HG02973 (cell line): ENCODE results near the gene LOXHD1.

Experiments
- ATAC-seq: cut with Tn5 transposase; IDR thresholded peaks from one replicate; pipeline ENCODE4 v1.9.1; 2021; ENCODE audit warnings: moderate library complexity; ENCODE audit not compliant: unreplicated experiment

LOXHD1 gene

DNA sequence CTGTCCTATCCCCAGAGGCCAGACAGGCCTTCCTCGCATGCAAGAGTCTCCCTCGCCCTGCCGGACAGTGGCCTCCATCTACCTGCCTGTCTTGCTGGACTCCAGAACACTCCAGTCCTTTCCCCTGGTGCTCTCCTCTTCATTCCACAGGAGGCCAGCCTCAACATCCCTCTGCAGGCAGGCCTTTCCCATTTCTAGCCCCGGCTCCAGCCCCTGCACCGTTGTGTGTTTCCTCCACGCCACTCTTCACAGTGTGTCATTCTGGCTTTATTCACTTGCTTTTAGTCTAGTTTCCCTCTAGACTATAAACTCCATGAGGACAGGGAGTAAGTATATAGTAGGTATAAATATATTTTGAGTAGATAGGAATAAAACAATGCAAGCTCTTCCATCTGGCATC, 81.2 kb downstream of the LOXHD1 start:
- no peak for ATAC-seq

DNA sequence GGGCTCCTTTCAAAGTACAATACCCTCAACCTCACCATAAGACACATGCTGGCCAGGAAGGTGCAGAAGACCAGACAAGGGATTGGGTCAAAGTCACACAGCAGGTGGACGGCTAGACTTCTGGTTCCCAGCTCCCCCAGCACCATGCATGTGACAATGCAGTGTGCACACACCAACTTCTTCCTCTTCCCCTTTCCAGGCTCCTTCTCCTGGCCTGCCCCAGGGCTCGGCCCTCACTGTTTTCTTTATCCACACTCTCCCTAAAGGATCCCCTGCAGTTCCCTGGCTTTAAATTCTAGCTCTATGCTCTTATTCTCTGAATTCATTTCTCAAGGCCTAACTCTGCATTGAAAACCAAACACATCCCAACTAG, 82.3 kb downstream of the LOXHD1 start:
- no peak for ATAC-seq

DNA sequence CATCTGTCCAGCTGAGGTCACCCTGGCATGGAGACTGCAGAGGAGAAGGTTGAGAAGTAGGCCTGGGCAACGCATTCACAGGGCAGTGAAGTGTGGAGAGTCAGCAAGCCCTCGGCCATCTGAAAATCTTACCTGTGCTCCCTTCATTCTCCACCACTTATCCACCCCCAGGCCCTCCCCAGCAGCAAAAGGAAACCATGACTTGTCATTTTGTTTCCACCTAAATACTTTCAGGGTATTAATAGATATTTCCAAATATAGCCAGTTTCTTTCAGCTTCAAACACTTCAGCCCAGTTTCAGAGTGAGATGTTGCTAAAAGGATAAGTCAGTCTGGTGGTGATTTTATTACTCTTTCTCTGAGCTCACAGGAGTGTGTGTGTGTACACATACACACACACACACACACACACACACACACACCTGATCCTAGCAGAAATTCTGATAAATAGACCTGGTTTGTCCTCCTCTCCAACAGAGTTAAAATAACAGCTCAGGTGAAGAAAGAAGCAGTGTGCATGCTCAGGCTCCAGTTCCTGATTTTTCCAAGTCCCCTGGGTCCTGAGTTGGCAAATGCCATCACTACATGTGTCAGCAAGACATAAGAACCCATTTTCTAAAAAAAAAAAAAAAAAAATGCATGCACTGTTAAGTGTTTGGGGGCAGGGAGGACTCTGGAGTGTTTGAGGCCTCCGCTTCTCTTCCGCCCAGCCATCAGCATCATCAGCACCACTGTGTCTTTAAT, 82.8 kb downstream of the LOXHD1 start:
- no peak for ATAC-seq

DNA sequence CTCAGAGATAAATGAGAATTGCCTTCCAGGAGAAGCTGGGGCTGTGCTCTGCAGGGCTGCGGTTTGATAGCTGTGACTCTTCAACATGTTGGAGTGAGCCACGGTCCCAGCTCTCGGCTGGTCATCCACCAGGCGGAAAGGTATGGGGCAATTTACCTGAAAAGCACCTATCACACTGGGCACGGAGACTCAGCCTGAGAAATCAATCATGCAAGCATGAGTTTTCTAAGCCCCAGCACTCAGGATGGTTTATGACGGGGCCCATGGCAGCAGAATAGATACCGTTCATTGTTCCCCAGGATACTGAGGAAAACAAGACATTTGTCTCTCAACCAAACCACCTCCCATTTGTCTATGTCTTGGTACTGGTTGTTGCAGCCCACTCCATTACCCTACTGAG, 83.9 kb downstream of the LOXHD1 start:
- no peak for ATAC-seq

DNA sequence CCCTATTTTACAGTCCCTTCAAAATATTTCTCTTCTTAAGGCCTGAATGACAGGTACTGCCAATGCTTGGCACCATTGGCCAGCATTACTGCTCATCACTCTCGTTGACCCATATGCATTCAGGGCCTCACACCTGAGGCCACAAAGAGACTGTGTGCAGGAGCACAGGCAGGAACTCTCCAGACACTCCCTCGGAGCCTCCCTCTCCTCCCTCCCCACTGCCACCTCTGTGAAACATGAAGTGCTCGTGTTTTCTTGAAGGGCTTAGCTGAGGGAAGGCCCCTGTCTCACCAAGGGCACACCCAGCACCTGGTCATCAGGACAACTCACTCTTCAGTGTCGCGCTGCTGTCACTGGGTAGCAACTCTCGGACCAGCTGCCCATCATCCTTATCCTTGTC, 85.3 kb downstream of the LOXHD1 start:
- ATAC-seq: no peak

DNA sequence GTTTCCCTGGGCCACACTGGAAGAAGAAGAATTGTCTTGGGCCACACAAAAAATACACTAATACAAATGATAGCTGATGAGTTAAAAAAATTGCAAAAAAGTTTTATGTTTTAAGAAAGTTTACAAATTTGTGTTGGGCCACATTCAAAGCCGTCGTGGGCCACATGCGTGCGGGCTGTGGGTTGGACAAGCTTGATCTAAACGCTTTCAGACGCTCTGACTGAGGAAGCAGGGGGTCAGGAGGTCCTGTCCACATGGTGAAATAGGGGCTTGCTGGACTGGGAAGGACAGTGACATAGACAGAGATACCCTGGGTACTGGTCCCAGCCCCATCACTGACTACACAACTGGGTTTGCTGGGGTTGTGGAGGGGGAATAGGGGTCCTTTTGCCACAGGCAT, 86.4 kb downstream of the LOXHD1 start:
- no peak for ATAC-seq

DNA sequence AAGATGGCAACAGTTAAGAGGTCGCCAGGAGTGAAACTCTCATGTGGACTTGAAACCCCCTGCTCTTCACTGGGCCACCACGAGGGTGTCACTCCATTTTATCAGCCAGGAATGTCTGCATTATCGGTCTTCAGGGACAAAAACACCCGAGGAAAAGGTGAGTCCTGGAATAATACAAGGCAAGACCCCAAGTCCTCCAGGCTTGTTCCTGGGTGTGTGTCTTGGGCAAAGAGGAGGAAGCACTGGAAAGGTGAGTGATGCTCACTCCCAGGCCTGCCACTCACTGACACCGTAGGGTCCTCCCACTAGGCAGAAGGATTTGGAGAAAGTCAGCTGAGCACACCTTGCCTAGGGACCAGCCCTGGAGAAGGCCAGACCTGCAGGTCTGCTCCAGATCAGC, 86.9 kb downstream of the LOXHD1 start:
- no peak for ATAC-seq

DNA sequence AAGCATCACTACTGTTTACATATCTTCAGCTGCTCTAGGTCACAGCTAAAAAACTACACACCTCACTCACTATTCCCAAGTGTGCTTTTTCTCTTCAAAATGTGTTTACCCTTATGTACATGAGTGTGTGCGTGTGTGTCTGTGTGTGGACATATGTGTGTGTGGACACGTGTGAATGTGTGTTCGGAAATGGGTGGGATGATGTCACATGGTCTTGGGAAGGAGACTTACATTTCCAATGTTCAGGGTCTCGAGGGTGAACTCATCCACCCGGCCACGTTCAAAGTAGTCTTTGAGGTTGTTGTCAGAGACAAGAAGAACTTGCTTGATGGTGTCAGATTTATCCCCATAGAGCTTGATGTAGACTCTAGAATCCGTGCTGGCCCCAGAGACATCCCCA, 87.8 kb downstream of the LOXHD1 start:
- ATAC-seq: no peak

DNA sequence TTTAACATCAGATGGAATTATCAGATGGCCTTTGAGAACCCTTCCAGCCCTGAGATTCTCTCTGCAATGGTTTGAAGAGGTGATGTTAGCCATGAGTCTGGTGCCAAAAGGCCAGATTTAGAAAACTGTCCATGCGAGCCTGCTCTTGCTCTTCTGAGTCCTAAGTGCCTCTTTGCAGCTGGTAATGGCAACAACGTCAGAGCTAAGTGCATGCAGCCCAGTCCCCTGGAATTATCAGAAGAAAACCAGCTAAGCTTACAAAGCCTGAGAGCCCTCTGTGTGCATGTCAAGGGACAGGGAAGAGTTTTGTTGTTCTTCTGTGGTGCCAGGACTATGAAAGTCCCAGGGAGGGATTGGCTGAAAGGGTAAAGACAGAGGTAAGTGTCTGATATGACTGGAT, 89.8 kb downstream of the LOXHD1 start:
- no peak for ATAC-seq

DNA sequence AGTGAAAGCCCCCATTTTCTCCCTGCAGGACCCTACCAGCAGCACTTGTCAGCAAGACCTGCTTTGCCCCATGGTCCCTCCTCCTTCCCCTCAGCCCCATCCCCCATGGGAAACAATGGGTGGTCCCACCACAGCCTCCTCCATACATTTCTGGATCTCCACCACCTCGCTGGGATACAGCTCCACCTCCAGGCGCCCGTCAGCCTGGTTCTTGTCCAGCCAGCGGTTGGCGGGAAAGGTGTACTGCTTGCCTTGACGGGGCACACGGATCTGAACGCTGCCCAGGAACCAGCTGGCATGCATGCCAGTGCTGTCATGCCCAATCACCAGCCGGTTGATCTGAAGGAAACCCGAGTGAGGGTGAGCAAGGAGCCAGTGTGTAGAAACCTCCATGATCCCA, 90.9 kb downstream of the LOXHD1 start:
- no peak for ATAC-seq

DNA sequence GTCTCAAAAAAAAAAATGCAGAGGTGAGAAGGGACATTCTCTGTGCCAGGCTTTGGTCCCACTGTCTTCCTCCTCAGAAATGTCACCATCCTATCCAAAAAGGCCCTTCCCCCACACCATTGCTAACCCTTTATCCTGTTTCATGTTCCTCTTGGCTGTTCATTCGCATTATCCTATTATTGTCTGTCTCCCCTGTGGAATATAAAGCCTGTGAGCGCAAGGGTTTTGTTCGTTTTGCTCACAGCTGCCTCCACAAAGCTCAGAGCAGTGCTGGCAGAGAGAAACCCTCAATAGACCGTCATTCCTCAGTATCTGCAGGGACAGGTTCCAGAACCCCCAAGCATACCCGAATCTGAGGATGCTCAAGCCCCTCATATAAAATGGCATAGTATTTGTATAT, 91.8 kb downstream of the LOXHD1 start:
- no peak for ATAC-seq

DNA sequence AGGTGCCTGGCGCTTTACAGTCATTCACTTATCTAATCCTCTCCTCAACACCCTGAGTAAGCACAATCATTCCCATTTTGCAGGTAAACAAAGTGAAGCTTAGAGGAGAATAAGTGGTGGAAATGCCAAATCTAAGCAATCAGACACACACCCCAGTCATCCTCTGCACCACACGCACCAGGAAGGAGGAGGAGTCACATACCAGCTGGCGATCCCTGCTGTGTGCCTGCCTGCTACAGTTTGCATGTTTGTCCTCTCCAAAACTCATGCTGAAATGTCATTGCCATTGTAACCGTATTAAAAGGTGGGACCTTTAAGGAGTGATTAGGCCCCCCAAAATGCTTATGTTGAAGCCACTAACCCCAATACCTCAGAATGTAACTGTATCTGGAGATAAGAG, 93.7 kb downstream of the LOXHD1 start:
- no peak for ATAC-seq

DNA sequence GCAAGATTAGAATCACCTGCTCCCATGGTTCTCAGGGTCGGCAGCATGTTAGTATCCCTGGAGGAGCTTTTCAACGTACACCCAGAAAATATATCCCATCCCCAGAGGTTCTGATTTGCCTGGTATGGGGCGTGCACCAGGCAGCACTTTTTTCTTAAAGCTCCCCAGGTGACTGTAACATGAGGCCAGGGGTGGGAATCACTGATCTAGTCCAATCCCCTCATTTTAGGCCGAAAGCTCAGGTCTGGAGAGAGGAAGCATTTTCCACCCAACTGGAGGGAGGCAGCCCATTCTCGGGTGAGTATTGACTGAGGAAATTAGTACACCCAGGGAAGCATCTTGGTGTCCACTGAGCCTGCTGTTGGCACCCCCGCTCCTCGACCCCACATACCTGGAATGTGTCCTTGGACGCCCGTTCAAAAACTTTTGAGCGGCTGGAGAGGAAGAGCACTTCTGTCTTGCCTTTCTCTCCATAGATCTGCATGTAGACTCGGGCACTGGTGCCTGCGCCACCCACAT, 94.3 kb downstream of the LOXHD1 start:
- ATAC-seq: no peak

DNA sequence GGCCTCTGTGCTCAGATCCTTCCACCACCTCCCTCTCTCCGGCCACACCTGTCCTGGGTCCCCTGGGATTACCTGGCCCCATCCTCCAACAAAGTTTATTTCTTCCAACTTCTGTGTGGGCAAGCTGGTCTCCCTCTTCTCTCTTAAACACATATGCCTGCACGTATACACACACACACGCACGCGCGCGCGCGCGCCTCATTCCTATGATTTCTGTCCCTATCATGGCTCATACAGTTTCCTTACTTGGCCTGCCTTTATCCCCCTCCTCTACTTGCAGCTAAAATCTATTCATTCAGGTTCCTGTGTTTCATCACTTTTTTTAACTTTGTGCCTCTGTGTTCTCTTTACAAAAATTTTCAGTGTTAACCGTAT, 96.4 kb downstream of the LOXHD1 start:
- no peak for ATAC-seq

DNA sequence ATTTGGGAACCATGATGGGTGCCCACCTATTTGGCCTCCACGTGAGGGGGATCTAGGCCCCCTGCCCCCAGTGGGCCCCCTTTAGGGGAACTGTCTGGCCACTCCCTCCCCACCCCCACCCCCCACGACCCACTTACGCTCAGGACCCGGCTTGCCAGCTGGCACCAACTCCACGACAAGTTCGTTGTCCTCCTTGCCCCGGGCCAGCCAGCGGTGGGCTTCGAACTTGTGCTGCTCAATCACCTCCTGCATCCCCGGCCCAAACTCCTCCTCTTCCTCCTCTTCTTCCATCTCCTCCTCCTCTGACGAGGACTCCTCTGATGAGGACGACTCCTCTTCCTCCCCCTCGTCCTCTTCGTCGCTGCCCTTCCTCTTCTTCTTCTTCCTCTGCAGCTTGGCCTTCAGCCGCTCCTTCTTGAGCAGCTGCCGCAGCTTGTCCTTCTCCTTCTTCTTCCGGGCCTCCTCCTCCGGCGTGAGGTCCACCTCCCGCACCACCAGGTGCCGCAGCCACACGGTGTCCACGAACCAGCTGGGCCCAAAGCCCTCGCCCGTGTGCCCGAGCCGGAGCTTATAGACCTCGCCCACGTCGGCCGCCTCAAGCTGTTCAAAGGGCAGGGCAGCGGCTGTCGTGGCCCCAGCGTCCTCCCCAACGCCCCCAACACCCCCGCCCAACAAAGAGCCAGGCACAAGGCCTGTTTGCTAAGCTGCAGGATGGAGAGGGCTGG, 96.9 kb downstream of the LOXHD1 start:
- ATAC-seq: no peak

DNA sequence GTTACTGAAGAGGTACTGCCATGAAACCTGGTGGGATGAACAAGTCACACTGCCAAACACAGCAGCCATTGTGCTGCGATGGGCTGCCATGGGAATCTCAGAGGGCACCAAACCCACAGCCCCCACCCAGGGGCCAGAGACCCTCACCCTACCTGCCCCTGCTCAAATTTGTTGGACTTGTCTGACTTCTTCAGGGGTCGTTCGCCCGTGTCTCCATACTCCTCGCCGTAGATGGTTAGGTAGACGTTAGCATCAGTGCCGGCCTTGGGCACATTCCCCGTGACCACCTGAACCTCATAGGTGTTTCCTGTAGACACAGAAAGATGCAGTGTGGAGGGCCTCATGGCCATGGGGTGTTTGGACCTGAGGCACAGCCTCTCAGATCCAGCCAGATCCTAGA, 97.7 kb downstream of the LOXHD1 start:
- no peak for ATAC-seq

DNA sequence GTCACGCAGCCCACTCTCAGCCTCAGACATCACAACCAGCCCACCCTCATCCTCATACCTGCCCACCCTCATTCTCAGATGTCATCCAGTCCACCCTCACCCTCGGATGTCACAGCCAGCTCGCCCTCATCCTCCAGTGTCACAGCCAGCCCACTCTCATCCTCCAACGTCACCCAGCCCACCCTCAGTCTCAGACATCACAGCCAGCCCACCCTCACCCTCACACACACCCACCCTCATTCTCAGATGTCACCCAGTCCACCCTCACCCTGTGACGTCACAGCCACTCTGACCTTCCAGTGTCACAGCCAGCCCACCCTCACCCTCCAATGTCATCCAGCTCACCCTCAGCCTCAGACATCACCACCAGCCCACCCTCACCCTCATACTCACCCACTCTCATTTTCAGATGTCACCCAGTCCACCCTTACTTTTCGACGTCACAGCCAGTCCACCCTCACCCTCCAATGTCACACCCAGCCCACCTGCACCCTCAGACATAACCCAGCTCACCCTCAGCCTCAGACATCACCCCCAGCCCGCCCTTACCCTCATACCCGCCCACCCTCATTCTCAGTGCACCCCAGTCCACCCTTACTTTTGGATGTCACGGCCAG, 100.3 kb downstream of the LOXHD1 start:
- ATAC-seq: no peak

DNA sequence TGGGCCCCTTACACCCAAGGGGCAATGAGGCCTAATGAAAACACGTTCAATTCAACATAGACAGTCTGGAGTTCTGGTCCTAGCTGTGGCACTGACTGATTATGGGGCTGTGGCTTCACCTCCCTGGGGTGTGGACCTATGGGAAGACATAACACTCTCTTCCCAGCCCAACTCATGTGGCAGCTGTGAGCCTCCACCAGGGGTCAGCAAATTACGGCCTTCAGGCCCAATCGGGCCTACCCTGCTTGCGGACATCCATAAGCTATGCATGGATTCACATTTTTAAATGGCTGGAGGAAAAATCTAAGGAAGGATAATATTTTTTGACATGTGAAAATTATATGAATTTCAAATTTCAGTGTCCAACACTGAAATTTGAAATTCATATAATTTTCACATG, 101.3 kb downstream of the LOXHD1 start:
- ATAC-seq: no peak

DNA sequence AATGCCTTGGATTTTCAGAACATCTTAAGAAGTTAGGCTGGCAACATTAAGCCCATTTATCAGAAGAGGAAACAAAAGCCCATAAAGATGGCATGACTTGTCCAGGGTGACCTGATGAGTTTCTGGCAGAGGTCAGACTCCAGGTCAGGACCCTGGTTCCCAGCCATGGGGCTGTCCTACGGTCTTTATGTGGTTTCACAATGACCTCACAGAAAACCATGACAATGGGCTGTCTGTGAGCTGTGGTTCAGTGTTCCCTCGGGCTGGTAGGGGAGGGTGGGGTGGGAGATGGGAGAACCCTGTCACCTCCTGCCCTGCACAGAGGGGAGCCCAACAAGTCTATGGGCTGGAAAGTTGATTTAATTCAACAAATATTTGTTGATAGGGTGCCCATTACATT, 101.8 kb downstream of the LOXHD1 start:
- ATAC-seq: no peak

DNA sequence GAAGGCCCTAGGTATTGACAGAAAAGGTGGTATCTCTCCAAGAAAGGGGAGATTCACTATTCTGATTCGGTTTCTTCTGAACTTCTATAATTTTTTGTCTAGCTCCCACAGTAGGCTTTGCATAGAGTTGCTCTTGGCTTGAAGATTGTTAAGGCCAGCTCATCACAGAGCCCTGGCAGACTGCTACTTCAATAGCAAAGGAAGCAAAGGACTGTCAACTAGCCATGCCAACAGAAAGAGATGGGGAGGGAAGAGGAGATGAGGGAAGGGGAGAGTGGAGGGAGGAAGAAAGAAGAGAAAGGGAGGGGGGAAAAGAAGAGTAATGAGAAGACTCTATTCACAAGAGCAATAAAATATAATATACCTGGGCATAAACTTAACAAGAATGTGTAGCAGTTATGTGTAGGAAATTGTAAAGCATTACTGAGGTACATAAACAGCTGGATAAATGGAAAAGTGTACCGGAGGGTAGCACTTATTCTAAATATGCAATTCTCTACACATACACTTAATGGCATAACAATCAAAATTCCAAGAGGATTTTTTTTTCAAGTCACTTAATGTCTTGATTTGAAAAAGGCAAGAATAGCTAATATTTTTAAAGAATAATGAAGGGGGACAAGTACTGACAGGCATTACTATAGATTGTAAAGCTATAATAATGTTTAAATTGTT, 102.5 kb downstream of the LOXHD1 start:
- ATAC-seq: no peak

DNA sequence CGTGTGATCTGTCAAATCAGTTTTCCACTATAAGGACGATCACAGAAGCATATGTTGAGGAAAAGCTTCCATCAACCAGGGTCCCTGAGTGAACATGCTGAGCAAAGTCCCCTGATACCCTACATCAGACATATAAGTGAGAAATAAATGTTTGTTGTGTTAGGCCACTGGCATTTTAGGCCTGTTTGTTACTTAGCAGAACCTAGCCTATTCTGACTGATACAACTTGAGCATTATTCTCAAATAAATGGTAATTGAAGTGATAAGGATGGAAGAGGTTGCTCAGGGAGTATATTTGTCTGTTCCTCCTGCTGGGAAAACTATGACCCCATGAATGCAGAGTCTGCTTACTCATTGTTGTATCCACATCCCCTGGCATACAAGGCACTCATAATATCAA, 106.4 kb downstream of the LOXHD1 start:
- no peak for ATAC-seq

DNA sequence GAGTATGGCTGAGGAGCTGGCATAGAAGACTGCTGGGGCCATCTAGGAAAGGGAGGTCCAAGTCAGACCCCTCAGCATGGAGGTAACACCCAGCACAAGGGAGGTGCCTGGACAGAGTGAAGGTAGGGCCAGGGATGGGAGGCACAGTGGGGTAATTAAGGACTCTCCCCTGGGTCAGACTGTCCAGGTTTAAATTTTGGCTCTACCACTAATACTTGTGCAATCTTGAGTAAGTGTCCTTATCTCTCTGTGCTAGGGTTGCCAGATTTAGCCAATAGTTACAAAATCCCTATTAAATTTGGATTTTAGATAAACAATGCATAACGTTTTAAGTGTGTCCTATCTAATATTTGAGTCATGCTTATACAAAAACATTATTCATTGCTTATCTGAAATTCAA, 109.5 kb downstream of the LOXHD1 start:
- no peak for ATAC-seq
